ENCODE data around the gene ANKLE1. TPM values are rescaled to one million over a fixed set of nuclear protein-coding genes. Genes with fewer than 3 reads are reported as not detected.

Gene ANKLE1
- total and polyA plus RNA-seq, 2 donors: 0.64 to 1.6 TPM

GRCh38 chr19:17326595-17326966, 44.9 kb downstream of the ANKLE1 start:
- H3K4me3 ChIP-seq (ENCODE audit: low read length in 2 of 2): no peak overlapping the region
- H3K27me3 ChIP-seq (ENCODE audit: control insufficient read depth in 2 of 2, insufficient read depth in 1 of 2, low read length in 1 of 2): peaks cover 3 to 35% of the 10 kb centered on the region in 2 donors
- peaks cover 12 to 28% of the 10 kb centered on the region in 2 donors for H3K4me1 ChIP-seq (ENCODE audit: control insufficient read depth in 2 of 2, insufficient read depth in 2 of 2, low read length in 2 of 2)
- no peak for DNase-seq (ENCODE audit: low read depth in 6 of 9, low spot score in 9 of 9)
- H3K27ac ChIP-seq (ENCODE audit: low read depth in 1 of 2, low read length in 1 of 2): no peak overlapping the region
- H3K36me3 ChIP-seq (ENCODE audit: control insufficient read depth in 2 of 2, insufficient read depth in 2 of 2, low read length in 1 of 2): peaks cover 27 to 32% of the 10 kb centered on the region in 2 donors
- H3K9me3 ChIP-seq (ENCODE audit: control insufficient read depth in 2 of 2, insufficient read depth in 1 of 2, low read length in 1 of 2): no peaks in the 10 kb centered on the region
- WGBS: 88% methylated on average over 11 of the region's 11 CpGs

GRCh38 chr19:17327068-17327653, 45.5 kb downstream of the ANKLE1 start:
- H3K27ac ChIP-seq (ENCODE audit: low read depth in 1 of 2, low read length in 1 of 2): no peak overlapping the region
- H3K36me3 ChIP-seq (ENCODE audit: control insufficient read depth in 2 of 2, insufficient read depth in 2 of 2, low read length in 1 of 2): peaks cover 21 to 26% of the 10 kb centered on the region in 2 donors
- H3K9me3 ChIP-seq (ENCODE audit: control insufficient read depth in 2 of 2, insufficient read depth in 1 of 2, low read length in 1 of 2): no peaks in the 10 kb centered on the region
- no peak overlapping the region for H3K4me3 ChIP-seq (ENCODE audit: low read length in 2 of 2)
- DNase-seq (ENCODE audit: low read depth in 6 of 9, low spot score in 9 of 9): no peak
- peaks cover 3 to 35% of the 10 kb centered on the region in 2 donors for H3K27me3 ChIP-seq (ENCODE audit: control insufficient read depth in 2 of 2, insufficient read depth in 1 of 2, low read length in 1 of 2)
- WGBS: 97% methylated on average over 27 of the region's 27 CpGs
- peaks cover 12 to 28% of the 10 kb centered on the region in 2 donors for H3K4me1 ChIP-seq (ENCODE audit: control insufficient read depth in 2 of 2, insufficient read depth in 2 of 2, low read length in 2 of 2)

GRCh38 chr19:17327654-17328516, 46.2 kb downstream of the ANKLE1 start:
- Histone ChIP-seq H3K27ac (ENCODE audit: low read depth in 1 of 2, low read length in 1 of 2) (peak overlapping the region; percentile 19 to 53), H3K4me3 (ENCODE audit: low read length in 2 of 2) (peak overlapping the region; percentile 52 to 58), H3K9me3 (ENCODE audit: control insufficient read depth in 2 of 2, insufficient read depth in 1 of 2, low read length in 1 of 2) (peaks cover 0 to 5% of the 10 kb centered on the region in 2 donors), H3K36me3 (ENCODE audit: control insufficient read depth in 2 of 2, insufficient read depth in 2 of 2, low read length in 1 of 2) (peaks cover 14 to 24% of the 10 kb centered on the region in 2 donors), H3K4me1 (ENCODE audit: control insufficient read depth in 2 of 2, insufficient read depth in 2 of 2, low read length in 2 of 2) (peaks cover 12 to 29% of the 10 kb centered on the region in 2 donors), H3K27me3 (ENCODE audit: control insufficient read depth in 2 of 2, insufficient read depth in 1 of 2, low read length in 1 of 2) (peaks cover 3 to 31% of the 10 kb centered on the region in 2 donors)
- 41% methylated on average over 64 of the region's 64 CpGs for WGBS
- DNase-seq (ENCODE audit: low read depth in 6 of 9, low spot score in 9 of 9): peak in 3 of 9 donors; percentile 49 to 66 (median 50)

- DNase-seq (ENCODE audit: low read depth in 6 of 9, low spot score in 9 of 9): peak in 4 of 9 donors; percentile 39 to 81 (median 58)
- H3K4me3 ChIP-seq (ENCODE audit: low read length in 2 of 2): peak overlapping the region; percentile 52 to 58
- peak overlapping the region; percentile 19 to 53 for H3K27ac ChIP-seq (ENCODE audit: low read depth in 1 of 2, low read length in 1 of 2)
- H3K27me3 ChIP-seq (ENCODE audit: control insufficient read depth in 2 of 2, insufficient read depth in 1 of 2, low read length in 1 of 2): peaks cover 0 to 26% of the 10 kb centered on the region in 2 donors
- H3K4me1 ChIP-seq (ENCODE audit: control insufficient read depth in 2 of 2, insufficient read depth in 2 of 2, low read length in 2 of 2): peaks cover 14 to 33% of the 10 kb centered on the region in 2 donors
- peaks cover 13 to 25% of the 10 kb centered on the region in 2 donors for H3K36me3 ChIP-seq (ENCODE audit: control insufficient read depth in 2 of 2, insufficient read depth in 2 of 2, low read length in 1 of 2)
- peaks cover 0 to 8% of the 10 kb centered on the region in 2 donors for H3K9me3 ChIP-seq (ENCODE audit: control insufficient read depth in 2 of 2, insufficient read depth in 1 of 2, low read length in 1 of 2)
- 4% methylated on average over 94 of the region's 94 CpGs for WGBS
Measured at GRCh38 chr19:17328517-17329365, 47.0 kb downstream of the ANKLE1 start.

- H3K27ac ChIP-seq (ENCODE audit: low read depth in 1 of 2, low read length in 1 of 2): no peak overlapping the region
- H3K36me3 ChIP-seq (ENCODE audit: control insufficient read depth in 2 of 2, insufficient read depth in 2 of 2, low read length in 1 of 2): peaks cover 11 to 23% of the 10 kb centered on the region in 2 donors
- H3K9me3 ChIP-seq (ENCODE audit: control insufficient read depth in 2 of 2, insufficient read depth in 1 of 2, low read length in 1 of 2): peaks cover 0 to 8% of the 10 kb centered on the region in 2 donors
- peaks cover 19 to 37% of the 10 kb centered on the region in 2 donors for H3K4me1 ChIP-seq (ENCODE audit: control insufficient read depth in 2 of 2, insufficient read depth in 2 of 2, low read length in 2 of 2)
- peaks cover 0 to 24% of the 10 kb centered on the region in 2 donors for H3K27me3 ChIP-seq (ENCODE audit: control insufficient read depth in 2 of 2, insufficient read depth in 1 of 2, low read length in 1 of 2)
- H3K4me3 ChIP-seq (ENCODE audit: low read length in 2 of 2): peak overlapping the region in 1 of 2 donors; percentile 58
- WGBS: 70% methylated on average over 51 of the region's 51 CpGs
- no peak for DNase-seq (ENCODE audit: low read depth in 6 of 9, low spot score in 9 of 9)
Measured at GRCh38 chr19:17329366-17330261, 47.9 kb downstream of the ANKLE1 start.

- no peak overlapping the region for H3K27ac ChIP-seq (ENCODE audit: low read depth in 1 of 2, low read length in 1 of 2)
- no peak for DNase-seq (ENCODE audit: low read depth in 6 of 9, low spot score in 9 of 9)
- H3K27me3 ChIP-seq (ENCODE audit: control insufficient read depth in 2 of 2, insufficient read depth in 1 of 2, low read length in 1 of 2): peaks cover 0 to 24% of the 10 kb centered on the region in 2 donors
- peaks cover 19 to 44% of the 10 kb centered on the region in 2 donors for H3K4me1 ChIP-seq (ENCODE audit: control insufficient read depth in 2 of 2, insufficient read depth in 2 of 2, low read length in 2 of 2)
- H3K9me3 ChIP-seq (ENCODE audit: control insufficient read depth in 2 of 2, insufficient read depth in 1 of 2, low read length in 1 of 2): peaks cover 0 to 12% of the 10 kb centered on the region in 2 donors
- WGBS: 95% methylated on average over 24 of the region's 24 CpGs
- no peak overlapping the region for H3K4me3 ChIP-seq (ENCODE audit: low read length in 2 of 2)
- peaks cover 3 to 20% of the 10 kb centered on the region in 2 donors for H3K36me3 ChIP-seq (ENCODE audit: control insufficient read depth in 2 of 2, insufficient read depth in 2 of 2, low read length in 1 of 2)
Measured at GRCh38 chr19:17330262-17331044, 48.8 kb downstream of the ANKLE1 start.

- Histone ChIP-seq H3K4me1 (ENCODE audit: control insufficient read depth in 2 of 2, insufficient read depth in 2 of 2, low read length in 2 of 2) (peaks cover 19 to 49% of the 10 kb centered on the region in 2 donors), H3K27ac (ENCODE audit: low read depth in 1 of 2, low read length in 1 of 2) (no peak overlapping the region), H3K4me3 (ENCODE audit: low read length in 2 of 2) (no peak overlapping the region), H3K9me3 (ENCODE audit: control insufficient read depth in 2 of 2, insufficient read depth in 1 of 2, low read length in 1 of 2) (peaks cover 0 to 12% of the 10 kb centered on the region in 2 donors), H3K36me3 (ENCODE audit: control insufficient read depth in 2 of 2, insufficient read depth in 2 of 2, low read length in 1 of 2) (peaks cover 2 to 20% of the 10 kb centered on the region in 2 donors), H3K27me3 (ENCODE audit: control insufficient read depth in 2 of 2, insufficient read depth in 1 of 2, low read length in 1 of 2) (peaks cover 0 to 24% of the 10 kb centered on the region in 2 donors)
- no peak for DNase-seq (ENCODE audit: low read depth in 6 of 9, low spot score in 9 of 9)
- 93% methylated on average over 13 of the region's 13 CpGs for WGBS
Measured at GRCh38 chr19:17331045-17331558, 49.4 kb downstream of the ANKLE1 start.
